T-helper 9 cell (primary cell): ENCODE data around the gene NHEJ1.

Experiments
- DNase-seq: peaks from one replicate; pipeline ENCODE4 v3.0.0-alpha.2; 2020

Gene NHEJ1

DNA sequence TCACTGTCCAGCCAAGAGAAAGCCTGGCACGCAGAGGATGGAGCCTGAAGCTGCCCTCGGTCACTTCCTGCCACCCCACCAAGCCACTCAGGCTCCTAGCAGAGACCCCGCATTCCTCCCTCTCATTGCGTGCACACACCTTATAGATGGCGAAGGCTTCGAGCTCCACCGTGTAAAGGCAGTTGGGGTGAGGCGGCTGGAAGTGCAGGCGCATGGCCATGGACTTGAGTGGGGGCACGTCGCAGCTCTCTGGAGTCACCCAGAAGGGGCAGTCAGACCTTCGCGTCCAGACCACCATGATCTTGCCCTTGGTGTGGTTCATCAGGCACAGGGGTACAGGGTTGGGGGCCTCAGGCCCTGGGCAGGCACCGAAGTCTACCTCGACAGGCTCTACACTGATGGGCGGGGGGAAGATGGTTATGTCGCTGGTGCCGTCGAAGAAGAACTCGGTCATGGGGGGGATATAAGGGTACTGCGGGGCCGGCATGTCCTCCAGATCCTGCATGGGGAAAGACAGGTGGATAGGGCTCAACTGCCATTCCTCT, 133.0 kb downstream of the NHEJ1 start:
- DNase-seq: no peak

DNA sequence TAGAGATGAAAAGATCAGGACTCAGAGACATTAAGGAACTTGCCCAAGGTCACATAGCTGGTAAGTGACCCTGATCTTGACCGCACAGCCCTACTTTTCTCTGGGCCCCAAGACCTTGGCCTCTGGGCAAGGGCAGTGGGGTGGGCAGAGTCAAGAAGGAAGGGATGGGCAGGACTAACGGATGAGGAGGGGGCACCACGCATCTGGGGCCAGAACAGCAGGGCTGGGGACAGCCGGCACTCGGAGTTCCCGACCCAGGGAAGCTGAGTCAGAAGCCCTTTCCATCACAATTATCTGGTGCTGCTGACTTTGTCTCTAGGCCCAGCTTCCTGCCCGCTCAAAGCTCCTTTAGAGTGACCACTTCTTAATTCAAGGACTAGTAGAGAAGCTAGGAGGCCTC, 133.7 kb downstream of the NHEJ1 start:
- no peak for DNase-seq

DNA sequence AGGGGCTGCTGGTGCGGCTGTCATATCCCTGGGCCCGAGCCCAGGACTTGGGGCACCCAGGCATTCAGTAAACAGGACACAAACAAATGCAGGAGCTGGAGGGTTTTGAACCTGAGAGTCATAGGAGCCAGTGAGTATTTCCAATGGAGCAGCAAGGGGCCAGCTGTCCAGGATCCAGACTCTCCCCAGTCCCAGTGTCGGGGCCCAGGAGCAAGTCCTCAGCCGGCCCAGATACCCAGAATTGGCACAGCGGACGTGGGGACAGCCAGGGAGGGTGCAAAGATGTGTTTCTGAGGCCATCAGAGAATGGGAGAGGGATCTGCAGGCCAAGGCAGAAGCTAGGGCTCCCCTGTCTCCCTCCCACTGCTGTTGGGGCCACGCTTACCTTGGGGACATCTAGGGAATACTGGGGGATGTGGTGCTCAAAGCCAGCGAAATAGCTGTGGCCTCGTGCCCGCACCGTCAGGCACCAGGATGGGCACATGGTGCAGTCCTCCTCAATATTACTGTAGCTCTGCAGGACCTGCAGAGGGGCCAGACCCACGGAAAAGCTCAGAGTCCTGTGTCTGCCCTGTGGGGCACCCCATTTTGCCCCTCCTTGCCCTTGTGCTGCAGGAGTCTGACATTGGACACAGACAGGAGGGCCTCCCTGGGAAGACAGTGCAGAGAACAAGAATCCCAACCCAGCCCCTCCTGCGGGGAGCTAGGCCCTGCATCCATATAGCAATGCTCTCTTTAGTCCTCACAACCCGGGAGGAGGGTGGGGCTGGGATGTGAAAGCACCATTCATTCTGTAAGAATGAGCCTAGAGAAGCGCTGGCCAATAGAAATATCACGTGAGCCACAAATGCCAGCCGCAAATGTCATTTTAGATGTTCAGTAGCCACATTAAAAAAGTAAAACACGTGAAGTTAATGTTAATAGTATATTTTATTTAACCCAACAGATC, 134.7 kb downstream of the NHEJ1 start:
- DNase-seq: no peak
